Osteoblast (primary cell): ENCODE results near the gene SLC22A3. TPM values are rescaled to one million over a fixed set of nuclear protein-coding genes. Genes with fewer than 3 reads are reported as not detected.

Source experiments
- DNase-seq: peaks from one replicate; pipeline ENCODE4 v3.0.0; 2011; ENCODE audit warnings: low spot score, mixed read lengths; ENCODE audit not compliant: insufficient read length; ENCODE audit errors: missing footprints
- H2AFZ ChIP-seq: 2 replicates; pipeline ENCODE4 v1.6.0; 2011; ENCODE audit warnings: mild to moderate bottlenecking, low read length
- H3K27ac ChIP-seq: 2 replicates; pipeline ENCODE4 v1.5.1; 2011; ENCODE audit warnings: mild to moderate bottlenecking, low read depth, low read length, moderate library complexity
- H3K27me3 ChIP-seq: 2 replicates; pipeline ENCODE4 v1.6.0; 2012; ENCODE audit warnings: mild to moderate bottlenecking, control low read depth, inconsistent platforms, low read length, moderate library complexity; ENCODE audit not compliant: insufficient read depth
- H3K36me3 ChIP-seq: 2 replicates; pipeline ENCODE4 v1.5.1; 2011; ENCODE audit warnings: mild to moderate bottlenecking, low read length, control low read depth, moderate library complexity; ENCODE audit not compliant: insufficient read depth
- H3K4me1 ChIP-seq: 2 replicates; pipeline ENCODE4 v1.5.1; 2011; ENCODE audit warnings: mild to moderate bottlenecking, low read length, control low read depth, moderate library complexity; ENCODE audit not compliant: insufficient read depth
- H3K4me2 ChIP-seq: 2 replicates; pipeline ENCODE4 v1.6.0; 2011; ENCODE audit warnings: mild to moderate bottlenecking, low read length; ENCODE audit not compliant: insufficient read depth
- H3K4me3 ChIP-seq: fragments of 200-600 bp; sonication (generic); 3 replicates; pipeline ENCODE4 v1.5.1; 2012; ENCODE audit warnings: mild to moderate bottlenecking, low read length, inconsistent platforms; ENCODE audit not compliant: insufficient read depth
- H3K79me2 ChIP-seq: 2 replicates; pipeline ENCODE4 v1.6.0; 2012; ENCODE audit warnings: mild to moderate bottlenecking, low read length, control low read depth, inconsistent platforms; ENCODE audit not compliant: insufficient read depth
- H3K9me3 ChIP-seq: 2 replicates; pipeline ENCODE4 v1.5.1; 2011; ENCODE audit warnings: low read depth, low read length, control low read depth
- H4K20me1 ChIP-seq: 2 replicates; pipeline ENCODE4 v1.6.0; 2012; ENCODE audit warnings: mild to moderate bottlenecking, low read length, control low read depth; ENCODE audit not compliant: insufficient read depth
- CTCF ChIP-seq: IDR thresholded peaks from 2 replicates; pipeline ENCODE4 v1.5.1; 2011; ENCODE audit warnings: mild to moderate bottlenecking, low read depth, low read length, moderate library complexity; ENCODE audit errors: extremely low read depth
- total RNA-seq: library from RNA; depleted of rRNA; stranded (reverse); fragments of >200 nt; gene quantifications from 2 replicates; pipeline ENCODE4 v1.2.3, GENCODE V29; 2012

Gene SLC22A3
- total RNA-seq, 1 donor = 22.1 TPM

- no peaks in the 10 kb centered on the region for H3K27me3 ChIP-seq
- H3K4me3 ChIP-seq = no peak overlapping the region
- no peaks in the 10 kb centered on the region for H4K20me1 ChIP-seq
- peaks cover 21% of the 10 kb centered on the region for H3K4me1 ChIP-seq
- H2AFZ ChIP-seq = no peak overlapping the region
- no peaks in the 10 kb centered on the region for H3K79me2 ChIP-seq
- no peaks in the 10 kb centered on the region for H3K9me3 ChIP-seq
- H3K4me2 ChIP-seq = no peak overlapping the region
- DNase-seq = no peak
- no peak overlapping the region for H3K27ac ChIP-seq
- H3K36me3 ChIP-seq = no peaks in the 10 kb centered on the region
- TF ChIP-seq CTCF = no peak
These were observed 79.9 kb downstream of the SLC22A3 start for GRCh38 chr6:160428069-160428430.

- no peak overlapping the region for H3K4me3 ChIP-seq
- H2AFZ ChIP-seq = no peak overlapping the region
- no peak for DNase-seq
- no peaks in the 10 kb centered on the region for H3K27me3 ChIP-seq
- no peaks in the 10 kb centered on the region for H3K9me3 ChIP-seq
- no peak overlapping the region for H3K4me2 ChIP-seq
- no peak for TF ChIP-seq CTCF
- H3K27ac ChIP-seq = no peak overlapping the region
- H3K79me2 ChIP-seq = no peaks in the 10 kb centered on the region
- H4K20me1 ChIP-seq = no peaks in the 10 kb centered on the region
- no peaks in the 10 kb centered on the region for H3K36me3 ChIP-seq
- peaks cover 21% of the 10 kb centered on the region for H3K4me1 ChIP-seq
These were observed 80.8 kb downstream of the SLC22A3 start for GRCh38 chr6:160428818-160429619.

- Histone ChIP-seq H3K36me3 (no peaks in the 10 kb centered on the region), H3K4me2 (no peak overlapping the region)
These were observed 81.4 kb downstream of the SLC22A3 start for GRCh38 chr6:160429620-160429895.

DNA sequence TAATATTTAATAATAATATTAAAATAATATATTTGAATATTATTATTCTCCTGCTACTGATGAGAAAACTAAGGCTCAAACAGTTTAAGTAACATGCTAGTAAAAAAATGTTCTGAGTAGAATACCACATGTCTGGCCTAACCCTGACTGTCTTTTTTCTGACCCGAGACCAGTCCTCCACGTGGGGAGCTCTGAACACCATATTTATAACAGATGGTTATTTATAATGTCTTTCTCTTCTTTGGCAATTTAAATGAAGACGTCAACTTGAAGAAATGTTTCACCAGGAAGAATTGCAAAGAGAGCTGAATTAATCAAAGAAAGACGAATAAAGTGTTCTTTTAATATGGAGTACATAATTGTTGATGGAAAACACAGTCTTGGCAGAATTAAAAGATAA lies 82.0 kb downstream of the SLC22A3 start:
- H3K27ac ChIP-seq = no peak overlapping the region
- no peaks in the 10 kb centered on the region for H3K9me3 ChIP-seq
- H4K20me1 ChIP-seq = no peaks in the 10 kb centered on the region
- no peaks in the 10 kb centered on the region for H3K27me3 ChIP-seq
- H3K79me2 ChIP-seq = no peaks in the 10 kb centered on the region
- H3K4me1 ChIP-seq = peaks cover 21% of the 10 kb centered on the region
- no peak for TF ChIP-seq CTCF
- no peak overlapping the region for H2AFZ ChIP-seq
- H3K36me3 ChIP-seq = no peaks in the 10 kb centered on the region
- no peak for DNase-seq
- H3K4me2 ChIP-seq = no peak overlapping the region
- H3K4me3 ChIP-seq = no peak overlapping the region

More at GRCh38 chr6:160429620-160429895, 81.4 kb downstream of the SLC22A3 start:
- Histone ChIP-seq H3K27me3 (no peaks in the 10 kb centered on the region), H3K9me3 (no peaks in the 10 kb centered on the region), H2AFZ (no peak overlapping the region), H3K27ac (no peak overlapping the region), H3K4me3 (no peak overlapping the region), H3K4me1 (peaks cover 21% of the 10 kb centered on the region), H4K20me1 (no peaks in the 10 kb centered on the region), H3K79me2 (no peaks in the 10 kb centered on the region)
- DNase-seq = no peak
- TF ChIP-seq CTCF = no peak
